GM10266 (cell line): ENCODE measurements around the gene CAPZA1.
"Not testable (repeated sequence)": the region's sequence is repeated elsewhere in the genome, so short reads cannot be mapped to it uniquely, and the experiment has no call there.

Source experiments
- DNase-seq: peaks from one replicate; pipeline ENCODE4 v3.0.0; 2012; ENCODE audit errors: extremely low spot score
- TF ChIP-seq, protein P1 (sequence below): IDR thresholded peaks from 2 replicates; pipeline ENCODE4 v1.5.1; 2012; ENCODE audit warnings: mild to moderate bottlenecking, low read depth; ENCODE audit not compliant: control insufficient read depth, insufficient read depth; ENCODE audit errors: missing control alignments

The CAPZA1 gene

GRCh38 chr1:112638110-112638428, 18.4 kb downstream of the CAPZA1 start:
- TF ChIP-seq, protein P1, sequence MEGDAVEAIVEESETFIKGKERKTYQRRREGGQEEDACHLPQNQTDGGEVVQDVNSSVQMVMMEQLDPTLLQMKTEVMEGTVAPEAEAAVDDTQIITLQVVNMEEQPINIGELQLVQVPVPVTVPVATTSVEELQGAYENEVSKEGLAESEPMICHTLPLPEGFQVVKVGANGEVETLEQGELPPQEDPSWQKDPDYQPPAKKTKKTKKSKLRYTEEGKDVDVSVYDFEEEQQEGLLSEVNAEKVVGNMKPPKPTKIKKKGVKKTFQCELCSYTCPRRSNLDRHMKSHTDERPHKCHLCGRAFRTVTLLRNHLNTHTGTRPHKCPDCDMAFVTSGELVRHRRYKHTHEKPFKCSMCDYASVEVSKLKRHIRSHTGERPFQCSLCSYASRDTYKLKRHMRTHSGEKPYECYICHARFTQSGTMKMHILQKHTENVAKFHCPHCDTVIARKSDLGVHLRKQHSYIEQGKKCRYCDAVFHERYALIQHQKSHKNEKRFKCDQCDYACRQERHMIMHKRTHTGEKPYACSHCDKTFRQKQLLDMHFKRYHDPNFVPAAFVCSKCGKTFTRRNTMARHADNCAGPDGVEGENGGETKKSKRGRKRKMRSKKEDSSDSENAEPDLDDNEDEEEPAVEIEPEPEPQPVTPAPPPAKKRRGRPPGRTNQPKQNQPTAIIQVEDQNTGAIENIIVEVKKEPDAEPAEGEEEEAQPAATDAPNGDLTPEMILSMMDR: no peak
- DNase-seq: no peak

DNA sequence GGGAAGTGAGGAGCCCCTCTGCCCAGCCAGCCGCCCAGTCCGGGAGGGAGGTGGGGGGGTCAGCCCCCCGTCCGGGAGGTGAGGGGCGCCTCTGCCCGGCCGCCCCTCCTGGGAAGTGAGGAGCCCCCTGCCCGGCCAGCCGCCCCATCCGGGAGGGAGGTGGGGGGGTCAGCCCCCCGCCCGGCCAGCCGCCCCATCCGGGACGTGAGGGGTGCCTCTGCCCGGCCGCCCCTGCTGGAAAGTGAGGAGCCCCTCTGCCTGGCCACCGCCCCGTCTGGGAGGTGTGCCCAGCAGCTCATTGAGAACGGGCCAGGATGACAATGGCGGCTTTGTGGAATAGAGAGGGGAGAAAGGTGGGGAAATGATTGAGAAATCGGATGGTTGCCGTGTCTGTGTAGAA, 20.8 kb downstream of the CAPZA1 start:
- not testable (repeated sequence) for DNase-seq

DNA sequence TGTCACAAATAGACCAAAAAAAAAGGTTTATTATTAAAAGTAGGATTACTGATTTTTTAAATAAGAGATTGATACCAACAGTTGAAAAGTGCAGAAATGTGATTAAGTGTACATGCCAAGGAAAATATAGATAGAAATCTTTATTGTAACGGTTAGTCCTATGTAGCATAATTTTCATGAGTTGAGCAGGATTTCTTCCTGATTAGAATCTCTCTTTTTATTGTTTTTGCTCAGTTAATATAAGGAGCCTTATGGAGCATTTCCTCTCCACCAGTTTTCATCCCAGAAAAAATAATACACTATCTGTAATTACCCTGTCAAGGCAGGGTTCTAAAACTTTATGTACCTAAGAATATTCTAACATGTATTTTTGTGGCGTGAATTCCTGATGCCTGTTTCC, 23.4 kb downstream of the CAPZA1 start:
- TF ChIP-seq, protein P1: no peak
- DNase-seq: no peak

DNA sequence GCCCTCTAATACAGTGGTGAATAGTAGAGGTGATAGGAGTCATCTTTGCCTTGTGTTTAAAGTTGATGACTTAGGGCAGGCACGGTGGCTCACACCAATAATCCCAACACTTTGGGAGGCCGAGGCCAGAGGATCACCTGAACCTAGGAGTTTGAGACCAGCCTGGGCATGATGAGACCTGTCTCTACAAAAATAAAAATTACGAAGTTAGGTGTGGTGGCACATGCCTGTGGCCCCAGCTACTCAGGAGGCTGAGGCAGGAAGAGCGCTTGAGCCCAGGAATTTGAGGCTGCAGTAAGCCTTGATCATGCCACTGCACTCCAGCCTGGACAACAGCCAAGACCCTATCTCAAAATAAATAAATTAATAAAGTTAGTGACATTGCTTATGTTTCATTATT, 26.6 kb downstream of the CAPZA1 start:
- TF ChIP-seq, protein P1: no peak
- no peak for DNase-seq

- TF ChIP-seq, protein P1: no peak
- DNase-seq: no peak
These were observed 31.6 kb downstream of the CAPZA1 start for GRCh38 chr1:112651205-112651604.

DNA sequence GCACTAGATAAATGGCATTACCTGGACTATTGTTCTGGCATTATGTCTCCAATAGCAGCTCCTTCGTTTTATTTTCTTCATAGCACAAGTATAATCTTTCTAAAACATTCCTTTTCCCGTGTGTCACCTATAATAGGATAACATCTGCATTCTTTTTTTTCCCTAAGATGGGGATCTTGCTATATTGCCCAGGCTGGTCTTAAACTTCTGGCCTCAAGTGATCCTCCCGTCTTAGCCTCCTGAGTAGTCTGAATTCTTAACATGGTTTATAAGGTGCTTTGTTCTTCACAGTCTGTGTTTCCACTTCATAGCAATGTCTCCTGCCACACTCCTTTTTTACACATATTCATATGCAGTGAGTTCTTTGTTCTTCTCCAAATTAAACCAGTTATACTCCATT, 46.2 kb downstream of the CAPZA1 start:
- no peak for DNase-seq
- TF ChIP-seq, protein P1: no peak

DNA sequence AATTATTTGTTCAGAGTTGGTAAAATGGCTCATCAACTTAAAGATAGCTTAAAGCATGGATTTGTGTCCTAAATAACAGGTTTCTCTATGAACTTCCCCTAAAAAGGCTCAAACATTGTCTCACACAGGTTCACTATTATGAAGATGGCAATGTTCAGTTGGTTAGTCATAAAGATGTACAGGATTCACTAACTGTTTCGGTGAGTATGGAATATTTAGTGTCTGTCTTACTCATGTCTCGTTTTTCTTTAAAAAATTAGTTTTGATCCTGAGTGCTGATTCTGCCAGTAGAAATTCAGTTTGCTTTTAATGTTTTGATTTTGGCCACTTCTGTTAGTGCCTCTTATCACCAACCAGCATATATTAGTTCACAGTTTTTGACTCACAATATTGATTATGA, 47.3 kb downstream of the CAPZA1 start:
- no peak for DNase-seq
- TF ChIP-seq, protein P1: no peak

- TF ChIP-seq, protein P1: no peak
- no peak for DNase-seq
These were observed 52.4 kb downstream of the CAPZA1 start for GRCh38 chr1:112672009-112672408.
